Cardiac atrium fibroblast (primary cell): ENCODE results near the gene ABCF3. TPM values are rescaled to one million over a fixed set of nuclear protein-coding genes. Genes with fewer than 3 reads are reported as not detected.

Experiments used
- total RNA-seq: library from RNA; depleted of rRNA; stranded (reverse); fragments of >200 nt; gene quantifications from 2 replicates; pipeline ENCODE4 v1.2.3, GENCODE V29; 2015

Gene ABCF3
- total RNA-seq = 51.1 and 56.2 TPM in 2 replicates

GRCh38 chr3:184186184-184186901 is at the start of gene ABCF3:
Gene ABCF3 (plus strand): TSS chr3:184186199. CDS start chr3:184186208, 9 bp downstream.

GRCh38 chr3:184154885-184155643 is 30.9 kb upstream of the ABCF3 start, which contains the start of gene DVL3:
Gene DVL3 (plus strand): TSS chr3:184155377. CDS start chr3:184155636, 259 bp downstream.

GRCh38 chr3:184174646-184175492 is 11.1 kb upstream of the ABCF3 start, which contains the start of gene AP2M1:
Gene AP2M1 (plus strand): TSS chr3:184174855. CDS start chr3:184176994, 2,139 bp downstream.

GRCh38 chr3:184229394-184230080 is 43.5 kb downstream of the ABCF3 start, which contains the start of gene VWA5B2:
Gene VWA5B2 (plus strand): TSS chr3:184229585. CDS start chr3:184230529, 944 bp downstream.

Other genes starting within 250 kb of the ABCF3 start
- gene ABCC5, start 168.3 kb upstream of the ABCF3 start, total RNA-seq = 9.4 and 12.1 TPM in 2 replicates
- gene HTR3D, start 154.5 kb upstream of the ABCF3 start, total RNA-seq = not detected in 2 replicates
- gene HTR3C, start 133.2 kb upstream of the ABCF3 start, total RNA-seq = not detected in 2 replicates
- gene HTR3E, start 89.1 kb upstream of the ABCF3 start, total RNA-seq = not detected in 2 replicates
- gene EIF2B5, start 50.8 kb upstream of the ABCF3 start, total RNA-seq = 18.6 and 22.2 TPM in 2 replicates
- gene DVL3, start 30.8 kb upstream of the ABCF3 start, total RNA-seq = 30.7 and 34.8 TPM in 2 replicates
- 371 and 429 TPM in 2 replicates for gene AP2M1, start 11.3 kb upstream of the ABCF3 start, total RNA-seq
- gene VWA5B2, start 43.4 kb downstream of the ABCF3 start, total RNA-seq = not detected in 2 replicates
- gene ALG3, start 62.8 kb downstream of the ABCF3 start, total RNA-seq = 46.8 and 89.0 TPM in 2 replicates
- 3.6 and 5.2 TPM in 2 replicates for gene EEF1AKMT4, start 63.5 kb downstream of the ABCF3 start, total RNA-seq
- gene CAMK2N2, start 75.4 kb downstream of the ABCF3 start, total RNA-seq = 0.65 TPM in 1 of 2 replicates, not detected in the other
- gene ECE2, start 89.8 kb downstream of the ABCF3 start, total RNA-seq = not detected in 2 replicates
- 240 and 344 TPM in 2 replicates for gene PSMD2, start 113.0 kb downstream of the ABCF3 start, total RNA-seq
- gene EIF4G1, start 128.4 kb downstream of the ABCF3 start, total RNA-seq = 296 and 333 TPM in 2 replicates
- 15.9 and 24.2 TPM in 2 replicates for gene FAM131A, start 151.4 kb downstream of the ABCF3 start, total RNA-seq
- 3.1 and 4.5 TPM in 2 replicates for gene CLCN2, start 175.4 kb downstream of the ABCF3 start, total RNA-seq
- 75.7 and 85.4 TPM in 2 replicates for gene POLR2H, start 175.5 kb downstream of the ABCF3 start, total RNA-seq
- gene THPO, start 192.0 kb downstream of the ABCF3 start, total RNA-seq = not detected in 2 replicates
- gene CHRD, start 193.9 kb downstream of the ABCF3 start, total RNA-seq = 0.18 and 0.32 TPM in 2 replicates